Mesangial cell (primary cell): ENCODE results near the gene PNPLA4. TPM values are rescaled to one million over a fixed set of nuclear protein-coding genes. Genes with fewer than 3 reads are reported as not detected.

Experiments
- total RNA-seq: library from RNA; depleted of rRNA; stranded (reverse); fragments of >200 nt; gene quantifications from 2 replicates; pipeline ENCODE4 v1.2.3, GENCODE V29; 2015

Gene PNPLA4, protein sequence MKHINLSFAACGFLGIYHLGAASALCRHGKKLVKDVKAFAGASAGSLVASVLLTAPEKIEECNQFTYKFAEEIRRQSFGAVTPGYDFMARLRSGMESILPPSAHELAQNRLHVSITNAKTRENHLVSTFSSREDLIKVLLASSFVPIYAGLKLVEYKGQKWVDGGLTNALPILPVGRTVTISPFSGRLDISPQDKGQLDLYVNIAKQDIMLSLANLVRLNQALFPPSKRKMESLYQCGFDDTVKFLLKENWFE
- 24.8 and 41.2 TPM in 2 replicates for total RNA-seq

DNA sequence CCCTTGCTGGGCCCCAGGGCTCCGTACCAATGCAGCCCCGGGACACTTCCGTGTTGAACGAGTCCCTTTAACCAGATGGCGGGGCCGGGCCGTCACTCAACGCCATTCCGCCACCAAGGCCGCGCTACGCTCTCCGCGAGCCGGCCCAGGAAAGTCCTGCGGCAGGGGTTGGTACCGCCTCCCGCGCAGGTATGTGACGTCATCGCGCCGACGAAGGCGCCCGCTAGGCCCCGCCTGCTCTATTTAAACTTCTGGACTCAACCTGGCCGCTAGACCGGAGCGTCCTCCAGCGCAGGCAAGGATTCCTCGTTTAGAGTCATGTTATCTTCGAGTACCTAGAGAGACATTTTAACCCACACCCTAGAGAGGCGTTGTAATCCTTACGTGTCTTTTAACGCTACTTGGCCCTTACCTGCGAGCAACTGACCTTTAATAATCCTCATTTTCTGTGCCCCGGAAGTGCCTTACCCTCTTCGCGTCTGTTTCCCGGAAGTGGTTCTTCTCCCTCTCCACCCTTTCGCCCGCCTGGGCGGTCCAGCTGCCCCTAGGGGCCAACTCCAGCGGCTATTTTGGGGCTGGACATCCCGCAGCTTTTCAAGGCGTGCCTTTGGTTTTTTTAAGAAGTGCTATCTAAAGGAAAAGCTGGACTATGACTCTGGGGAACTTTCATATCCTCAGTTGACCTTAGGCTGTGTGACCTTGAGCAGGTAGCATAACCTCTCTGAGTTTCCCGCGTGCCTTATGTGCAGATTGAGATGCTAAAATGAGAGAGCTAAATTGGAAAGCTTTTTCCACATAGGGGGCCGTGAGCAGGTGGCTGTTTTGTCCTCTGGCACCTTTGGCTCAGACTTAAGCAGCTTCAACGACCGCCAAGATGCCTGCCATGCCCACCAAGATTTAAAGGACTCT, at the start of gene PNPLA4:
Gene PNPLA4, minus strand, starts transcription at position 155 of the 909 bp plus-strand sequence. CDS start 1,294 bp downstream, outside the sequence.

Other genes with a start within 250 kb of the PNPLA4 start
- not detected in 2 replicates for gene VCX, start 84.2 kb downstream of the PNPLA4 start, total RNA-seq
- not detected in 2 replicates for gene VCX2, start 243.9 kb upstream of the PNPLA4 start, total RNA-seq